Activated B cell treated with CpG ODN at 0.5 μM for 24 hours (primary cell): ENCODE results near the gene IFI27L1. TPM values are rescaled to one million over a fixed set of nuclear protein-coding genes. Genes with fewer than 3 reads are reported as not detected.

Experiments
- ATAC-seq: fragments of 200-7000 bp; cut with Tn5 transposase; one replicate; pipeline ENCODE4 v1.10.0; 2021; ENCODE audit warnings: low read depth, mild to moderate bottlenecking, moderate library complexity
- CTCF ChIA-PET: fragments of 350-600 bp; sonication (Branson Sonifier 250); formaldehyde crosslinking; loops from one replicate; lab custom pipeline; 2021; ENCODE audit warnings: antibody characterized with exemption; lab: Charles Lee
- POLR2A ChIA-PET: fragments of 350-600 bp; sonication (Branson Sonifier 250); formaldehyde crosslinking; loops from one replicate; lab custom pipeline; 2021; ENCODE audit warnings: antibody characterized with exemption; lab: Charles Lee
- DNase-seq: peaks from one replicate; pipeline ENCODE4 v3.0.0; 2022
- H3K27ac Mint-ChIP-seq: one replicate; pipeline ENCODE4 v1.8.0; 2020; ENCODE audit warnings: mixed read lengths
- H3K27me3 Mint-ChIP-seq: one replicate; pipeline ENCODE4 v1.8.0; 2021; ENCODE audit warnings: mixed read lengths
- H3K36me3 Mint-ChIP-seq: one replicate; pipeline ENCODE4 v1.8.0; 2021; ENCODE audit warnings: low read depth, mixed read lengths
- H3K4me1 Mint-ChIP-seq: one replicate; pipeline ENCODE4 v1.8.0; 2021; ENCODE audit warnings: mixed read lengths
- H3K4me3 Mint-ChIP-seq: one replicate; pipeline ENCODE4 v1.8.0; 2020; ENCODE audit warnings: mild to moderate bottlenecking, mixed read lengths
- H3K9me3 Mint-ChIP-seq: one replicate; pipeline ENCODE4 v1.8.0; 2020; ENCODE audit warnings: mixed read lengths
- intact Hi-C: fragments of 100-400 bp; cut with micrococcal nuclease; formaldehyde crosslinking; loops from one replicate; pipeline ENCODE4 v1.15.1; 2024
- total RNA-seq: library from RNA; stranded (reverse); gene quantifications from 2 replicates; pipeline ENCODE4 v1.2.3, GENCODE V29; 2022
- TF ChIP-seq, protein P1 (sequence below): fragments of 200-600 bp; IDR thresholded peaks from one replicate; pipeline ENCODE4 v1.8.0; 2022; ENCODE audit warnings: antibody characterized with exemption, mild to moderate bottlenecking

The IFI27L1 gene
- total RNA-seq, 1 donor from 2014 or later: 9.2 TPM

DNA sequence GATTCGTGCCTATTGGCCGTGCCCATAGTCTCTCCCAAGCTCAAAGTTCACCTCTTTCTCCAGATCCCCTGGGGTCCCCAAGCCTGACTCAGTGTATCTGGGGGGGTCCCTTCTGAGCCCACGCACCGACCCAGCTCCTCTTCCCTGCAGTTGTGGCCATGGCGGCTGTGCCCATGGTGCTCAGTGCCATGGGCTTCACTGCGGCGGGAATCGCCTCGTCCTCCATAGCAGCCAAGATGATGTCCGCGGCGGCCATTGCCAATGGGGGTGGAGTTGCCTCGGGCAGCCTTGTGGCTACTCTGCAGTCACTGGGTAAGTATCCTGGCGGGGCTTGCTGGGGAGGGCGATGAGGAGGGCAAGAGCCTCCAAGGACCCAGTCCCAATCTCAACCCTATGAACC lies 34.5 kb downstream of the IFI27L1 start:
- CTCF ChIA-PET: no interaction called here
- intact Hi-C loops: no loop called here
- Mint-ChIP-seq H3K36me3 (no peaks in the 10 kb centered on the region), H3K27me3 (peaks cover 36% of the 10 kb centered on the region), H3K4me3 (no peak overlapping the region), H3K27ac (no peak overlapping the region), H3K9me3 (peaks cover 4% of the 10 kb centered on the region), H3K4me1 (no peaks in the 10 kb centered on the region)
- POLR2A ChIA-PET: no interaction called here
- no peak for ATAC-seq
- DNase-seq: no peak
- TF ChIP-seq, protein P1, sequence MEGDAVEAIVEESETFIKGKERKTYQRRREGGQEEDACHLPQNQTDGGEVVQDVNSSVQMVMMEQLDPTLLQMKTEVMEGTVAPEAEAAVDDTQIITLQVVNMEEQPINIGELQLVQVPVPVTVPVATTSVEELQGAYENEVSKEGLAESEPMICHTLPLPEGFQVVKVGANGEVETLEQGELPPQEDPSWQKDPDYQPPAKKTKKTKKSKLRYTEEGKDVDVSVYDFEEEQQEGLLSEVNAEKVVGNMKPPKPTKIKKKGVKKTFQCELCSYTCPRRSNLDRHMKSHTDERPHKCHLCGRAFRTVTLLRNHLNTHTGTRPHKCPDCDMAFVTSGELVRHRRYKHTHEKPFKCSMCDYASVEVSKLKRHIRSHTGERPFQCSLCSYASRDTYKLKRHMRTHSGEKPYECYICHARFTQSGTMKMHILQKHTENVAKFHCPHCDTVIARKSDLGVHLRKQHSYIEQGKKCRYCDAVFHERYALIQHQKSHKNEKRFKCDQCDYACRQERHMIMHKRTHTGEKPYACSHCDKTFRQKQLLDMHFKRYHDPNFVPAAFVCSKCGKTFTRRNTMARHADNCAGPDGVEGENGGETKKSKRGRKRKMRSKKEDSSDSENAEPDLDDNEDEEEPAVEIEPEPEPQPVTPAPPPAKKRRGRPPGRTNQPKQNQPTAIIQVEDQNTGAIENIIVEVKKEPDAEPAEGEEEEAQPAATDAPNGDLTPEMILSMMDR: no peak

DNA sequence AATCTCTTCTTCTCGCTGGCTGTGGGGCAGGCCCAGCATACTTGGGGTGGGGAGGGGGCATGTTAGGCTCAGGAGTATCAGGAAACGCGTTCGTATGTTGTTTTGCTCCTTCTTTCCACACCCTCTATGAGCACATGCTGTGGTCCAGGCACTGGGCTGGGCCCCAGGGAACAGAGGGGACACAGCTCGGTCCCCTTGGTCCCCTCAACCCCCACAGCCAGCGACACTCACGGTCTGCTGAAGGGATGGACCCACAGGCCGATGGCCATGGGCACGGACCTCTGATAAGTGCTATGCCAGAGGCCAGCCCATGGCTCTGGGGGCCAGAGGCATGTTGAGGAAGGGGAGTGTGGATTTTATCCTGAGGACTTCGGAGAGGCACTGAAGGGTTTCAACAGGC lies 35.6 kb downstream of the IFI27L1 start:
- ATAC-seq: no peak
- no peak for DNase-seq
- TF ChIP-seq, protein P1: no peak
- H3K36me3 Mint-ChIP-seq: no peaks in the 10 kb centered on the region
- peaks cover 11% of the 10 kb centered on the region for H3K9me3 Mint-ChIP-seq
- peaks cover 40% of the 10 kb centered on the region for H3K27me3 Mint-ChIP-seq
- H3K27ac Mint-ChIP-seq: no peak overlapping the region
- CTCF ChIA-PET: no interaction called here
- no peaks in the 10 kb centered on the region for H3K4me1 Mint-ChIP-seq
- intact Hi-C loops: no loop called here
- POLR2A ChIA-PET: no interaction called here
- no peak overlapping the region for H3K4me3 Mint-ChIP-seq

DNA sequence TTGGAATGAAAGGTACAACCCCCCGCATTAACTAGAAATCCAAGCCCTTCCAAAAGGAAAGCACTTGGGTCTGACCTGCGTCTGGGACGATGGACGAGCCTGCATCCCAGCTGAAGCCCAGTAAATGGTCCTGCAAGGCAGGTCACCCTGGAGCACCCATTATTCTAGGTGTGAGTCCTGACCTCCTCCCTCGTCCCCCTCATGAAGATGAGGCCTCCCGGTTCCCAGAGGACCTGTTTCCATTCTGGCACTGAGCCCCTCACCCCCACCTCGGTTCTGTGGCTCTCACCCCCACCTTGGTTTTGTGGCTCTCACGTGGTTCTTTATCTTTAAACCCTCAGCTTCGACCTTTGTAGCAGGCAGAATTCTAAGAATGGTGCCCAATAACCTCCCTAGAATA lies 36.7 kb downstream of the IFI27L1 start:
- POLR2A ChIA-PET: no interaction called here
- H3K9me3 Mint-ChIP-seq: peaks cover 12% of the 10 kb centered on the region
- no peaks in the 10 kb centered on the region for H3K36me3 Mint-ChIP-seq
- no peak overlapping the region for H3K4me3 Mint-ChIP-seq
- TF ChIP-seq, protein P1: no peak
- CTCF ChIA-PET: interaction anchor here (2.0 kb wide), 1 partner anchor 19 kb away, joined by 4 read pairs; no protein-coding TSS in a partner anchor
- H3K27me3 Mint-ChIP-seq: peaks cover 42% of the 10 kb centered on the region
- ATAC-seq (no peak), DNase-seq (no peak)
- H3K4me1 Mint-ChIP-seq: no peaks in the 10 kb centered on the region
- no peak overlapping the region for H3K27ac Mint-ChIP-seq
- intact Hi-C loops: no loop called here

DNA sequence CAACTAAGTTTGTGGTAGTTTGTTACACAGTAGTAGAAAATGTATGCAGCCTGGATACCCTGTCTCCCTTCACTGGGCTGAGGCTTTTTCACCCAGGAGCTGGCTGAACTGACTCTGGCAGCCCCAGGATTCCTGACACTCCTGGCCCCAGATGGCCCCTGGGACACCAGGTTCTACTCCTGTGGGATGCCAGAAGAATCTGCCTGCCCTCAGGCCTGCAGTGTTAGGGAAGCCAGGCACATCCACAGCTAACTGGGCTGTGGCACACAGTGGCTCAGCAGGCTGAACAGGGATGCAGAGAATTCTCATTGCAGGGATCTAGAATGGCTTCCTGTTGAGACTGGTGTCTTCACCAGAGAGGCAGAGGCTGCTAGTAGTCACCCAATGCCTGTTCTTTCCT lies 38.0 kb downstream of the IFI27L1 start:
- intact Hi-C loops: no loop called here
- DNase-seq (no peak), ATAC-seq (no peak)
- Mint-ChIP-seq H3K27ac (no peak overlapping the region), H3K36me3 (no peaks in the 10 kb centered on the region), H3K9me3 (peaks cover 12% of the 10 kb centered on the region), H3K4me3 (no peak overlapping the region), H3K27me3 (peaks cover 41% of the 10 kb centered on the region), H3K4me1 (no peaks in the 10 kb centered on the region)
- TF ChIP-seq, protein P1: no peak
- ChIA-PET CTCF (interaction anchor here (2.0 kb wide), 1 partner anchor 18 kb away, joined by 4 read pairs; no protein-coding TSS in a partner anchor), POLR2A (no interaction called here)

DNA sequence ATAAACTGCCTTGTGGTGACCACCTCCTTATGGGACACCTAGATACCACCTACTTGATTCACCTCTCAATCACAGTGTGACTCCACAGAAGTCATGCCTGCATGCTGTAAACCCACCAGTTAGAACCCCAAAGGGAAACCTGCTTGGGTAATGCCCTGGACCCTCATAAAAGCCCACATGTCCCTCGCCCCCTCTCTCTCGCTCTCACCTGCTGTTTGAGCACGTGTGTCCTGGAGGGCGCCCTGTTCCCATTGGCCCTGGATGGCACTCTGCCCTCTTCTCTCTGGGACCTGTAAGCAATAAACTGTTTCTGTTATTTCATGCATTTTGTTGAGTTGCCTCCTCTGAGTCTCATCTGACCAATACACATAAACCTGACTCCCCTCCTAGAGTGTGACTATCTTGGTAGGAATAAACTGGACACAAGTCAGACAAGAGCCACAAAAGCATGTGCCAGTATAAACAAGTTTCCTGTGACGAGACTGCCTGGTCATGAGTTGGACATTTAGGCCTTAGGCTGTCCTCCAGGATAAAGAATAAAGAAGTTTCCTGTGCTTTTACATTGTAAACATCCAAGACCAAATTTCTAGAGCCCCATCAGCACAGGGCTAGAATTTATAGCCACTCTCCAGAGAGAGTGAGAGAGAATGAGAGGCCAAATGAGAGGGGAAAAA lies 39.7 kb downstream of the IFI27L1 start:
- Mint-ChIP-seq H3K36me3 (no peaks in the 10 kb centered on the region), H3K27ac (no peak overlapping the region), H3K9me3 (peaks cover 12% of the 10 kb centered on the region), H3K27me3 (peaks cover 28% of the 10 kb centered on the region), H3K4me3 (no peak overlapping the region), H3K4me1 (no peaks in the 10 kb centered on the region)
- intact Hi-C loops: no loop called here
- ATAC-seq: no peak
- ChIA-PET CTCF (no interaction called here), POLR2A (no interaction called here)
- TF ChIP-seq, protein P1: no peak
- DNase-seq: no peak
